ENCODE results near the gene LBP. TPM values are rescaled to one million over a fixed set of nuclear protein-coding genes. Genes with fewer than 3 reads are reported as not detected.

The LBP gene
- total and polyA plus RNA-seq, 2 donors (not counting 3 experiments of a cell fraction or from before 2014, with no cell fraction given), result 0.03 TPM; not detected in 1

DNA sequence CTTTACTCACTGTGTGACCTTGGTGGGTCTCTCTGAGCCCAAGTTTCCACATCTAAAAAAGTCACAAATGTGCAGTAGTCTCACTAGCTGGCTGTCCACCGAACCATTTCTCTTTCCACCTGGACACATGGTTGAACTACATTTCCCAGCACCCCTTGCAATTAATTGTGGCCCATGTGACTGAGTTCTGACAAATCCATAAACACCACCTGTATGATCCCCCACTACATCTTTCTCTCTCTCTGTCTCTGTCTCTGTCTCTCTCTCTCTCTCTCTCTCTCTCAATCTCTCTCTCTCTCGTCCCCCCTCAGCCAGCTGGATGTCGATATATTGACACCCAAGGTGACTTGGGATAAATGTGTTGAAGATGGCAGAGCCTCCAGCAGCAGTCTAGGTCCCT is 46.1 kb downstream of the LBP start:
- Histone ChIP-seq H3K27me3 (ENCODE audit: control insufficient read depth in 2 of 2, insufficient read depth in 2 of 2, low read length in 2 of 2) (peaks cover 8% of the 10 kb centered on the region in 2 experiments), H3K9ac (replicated peaks; ENCODE audit: extremely low read depth, insufficient read depth, low read length) (no peak overlapping the region), H3K4me1 (ENCODE audit: control insufficient read depth, extremely low read depth, insufficient read depth, low read length) (no peaks in the 10 kb centered on the region), H3K79me2 (ENCODE audit: control insufficient read depth, insufficient read depth, low read length) (no peaks in the 10 kb centered on the region), H3K27ac (ENCODE audit: insufficient read depth, low read depth, low read length) (no peak overlapping the region), H3K4me2 (ENCODE audit: insufficient read depth, low read length) (no peak overlapping the region), H3K9me3 (replicated peaks; ENCODE audit: control insufficient read depth, insufficient read depth, low read length) (no peaks in the 10 kb centered on the region), H3K9me1 (replicated peaks; ENCODE audit: control insufficient read depth, extremely low read depth, insufficient read depth, low read length) (no peaks in the 10 kb centered on the region), H3K36me3 (ENCODE audit: control insufficient read depth in 2 of 2, extremely low read depth in 1 of 2, insufficient read depth in 2 of 2, low read length in 2 of 2) (no peaks in the 10 kb centered on the region), H4K20me1 (replicated peaks; ENCODE audit: control insufficient read depth, extremely low read depth, insufficient read depth, low read length) (no peaks in the 10 kb centered on the region), H2AFZ (ENCODE audit: low read depth, low read length) (no peak overlapping the region), H3K4me3 (replicated peaks in 1 of 3; ENCODE audit: insufficient read depth in 1 of 3, low read depth in 1 of 3, low read length in 3 of 3) (no peak overlapping the region)
- CTCF ChIA-PET, result interaction anchor here (1.0 to 1.9 kb wide), 5 partner anchors 8 to 43 kb away, joined by 3 to 5 read pairs (median 4); partner anchors contain the start of gene SNHG17
- POLR2A ChIA-PET, result no interaction called here
- TF ChIP-seq JUN (IDR thresholded peaks at IDR 0.05; ENCODE audit: borderline replicate concordance, insufficient read depth, insufficient read length, low read depth) (no peak), EZH2 (IDR thresholded peaks at IDR 0.05; ENCODE audit: borderline replicate concordance, low read depth, low read length, severe bottlenecking) (no peak), FOS (IDR thresholded peaks at IDR 0.05; ENCODE audit: borderline replicate concordance, insufficient read depth, low read length) (no peak), POLR2A (IDR thresholded peaks at IDR 0.05; ENCODE audit: low read depth, low read length) (no peak)
- intact Hi-C loops (cut with micrococcal nuclease), result no loop called here
- BruUV-seq (replicated peaks), result no TSS peak
- FAIRE-seq, result peak; percentile 56
- dilution Hi-C loops (cut with MboI; ENCODE audit: extremely low pct_ligation_motif_present, low sequenced_read_pairs), result no loop called here
- no peak for DNase-seq (ENCODE audit: low read depth, low spot score)

GRCh38 chr20:38393259-38393658 is 47.0 kb downstream of the LBP start:
- H3K9me3 ChIP-seq (replicated peaks; ENCODE audit: control insufficient read depth, insufficient read depth, low read length), result no peaks in the 10 kb centered on the region
- H3K27ac ChIP-seq (ENCODE audit: insufficient read depth, low read depth, low read length), result no peak overlapping the region
- no peaks in the 10 kb centered on the region for H3K79me2 ChIP-seq (ENCODE audit: control insufficient read depth, insufficient read depth, low read length)
- no peaks in the 10 kb centered on the region for H4K20me1 ChIP-seq (replicated peaks; ENCODE audit: control insufficient read depth, extremely low read depth, insufficient read depth, low read length)
- CTCF ChIA-PET, result interaction anchor here (1.2 to 1.9 kb wide), 3 partner anchors 9 to 15 kb away, joined by 3 to 5 read pairs (median 4); no protein-coding TSS in a partner anchor
- FAIRE-seq, result no peak
- BruUV-seq (replicated peaks), result no TSS peak
- no peak for DNase-seq (ENCODE audit: low read depth, low spot score)
- peaks cover 8% of the 10 kb centered on the region in 2 experiments for H3K27me3 ChIP-seq (ENCODE audit: control insufficient read depth in 2 of 2, insufficient read depth in 2 of 2, low read length in 2 of 2)
- no peak overlapping the region for H2AFZ ChIP-seq (ENCODE audit: low read depth, low read length)
- no peak for TF ChIP-seq EZH2 (IDR thresholded peaks at IDR 0.05; ENCODE audit: borderline replicate concordance, low read depth, low read length, severe bottlenecking)
- TF ChIP-seq MYC (IDR thresholded peaks at IDR 0.05; ENCODE audit: low read depth, low read length), result no peak
- no peak for TF ChIP-seq POLR2A (IDR thresholded peaks at IDR 0.05; ENCODE audit: low read depth, low read length)
- no peak for TF ChIP-seq JUN (IDR thresholded peaks at IDR 0.05; ENCODE audit: borderline replicate concordance, insufficient read depth, insufficient read length, low read depth)
- TF ChIP-seq GATA2 (IDR thresholded peaks at IDR 0.05; ENCODE audit: insufficient read depth, insufficient read length, low read depth, low read length), result no peak
- no peak for TF ChIP-seq MAX (IDR thresholded peaks at IDR 0.05; ENCODE audit: insufficient read depth, insufficient read length)
- no peak for TF ChIP-seq CTCF (IDR thresholded peaks at IDR 0.05; ENCODE audit: extremely low read depth in 1 of 2, insufficient read depth in 1 of 2, low read depth in 1 of 2, low read length in 2 of 2)
- no peak for TF ChIP-seq FOS (IDR thresholded peaks at IDR 0.05; ENCODE audit: borderline replicate concordance, insufficient read depth, low read length)
- TF ChIP-seq POLR2AphosphoS5 (IDR thresholded peaks at IDR 0.05; ENCODE audit: insufficient read depth, low read depth, low read length), result no peak
- no peak overlapping the region for H3K9ac ChIP-seq (replicated peaks; ENCODE audit: extremely low read depth, insufficient read depth, low read length)
- dilution Hi-C loops (cut with MboI; ENCODE audit: extremely low pct_ligation_motif_present, low sequenced_read_pairs) (no loop called here), intact Hi-C loops (cut with micrococcal nuclease) (no loop called here)
- H3K4me3 ChIP-seq (replicated peaks in 1 of 3; ENCODE audit: insufficient read depth in 1 of 3, low read depth in 1 of 3, low read length in 3 of 3), result no peak overlapping the region
- H3K4me2 ChIP-seq (ENCODE audit: insufficient read depth, low read length), result no peak overlapping the region
- POLR2A ChIA-PET, result no interaction called here
- no peaks in the 10 kb centered on the region for H3K36me3 ChIP-seq (ENCODE audit: control insufficient read depth in 2 of 2, extremely low read depth in 1 of 2, insufficient read depth in 2 of 2, low read length in 2 of 2)
- no peaks in the 10 kb centered on the region for H3K4me1 ChIP-seq (ENCODE audit: control insufficient read depth, extremely low read depth, insufficient read depth, low read length)
- no peaks in the 10 kb centered on the region for H3K9me1 ChIP-seq (replicated peaks; ENCODE audit: control insufficient read depth, extremely low read depth, insufficient read depth, low read length)

Measured in endothelial cell of umbilical vein (primary cell).